GM12801 (cell line): ENCODE results near the gene FEV.

ENCODE experiments used
- TF ChIP-seq, protein P1 (sequence below): IDR thresholded peaks from one replicate; pipeline ENCODE4 v1.5.1; 2011; ENCODE audit warnings: control low read depth; ENCODE audit not compliant: insufficient read length; ENCODE audit errors: extremely low read depth

Gene FEV

DNA sequence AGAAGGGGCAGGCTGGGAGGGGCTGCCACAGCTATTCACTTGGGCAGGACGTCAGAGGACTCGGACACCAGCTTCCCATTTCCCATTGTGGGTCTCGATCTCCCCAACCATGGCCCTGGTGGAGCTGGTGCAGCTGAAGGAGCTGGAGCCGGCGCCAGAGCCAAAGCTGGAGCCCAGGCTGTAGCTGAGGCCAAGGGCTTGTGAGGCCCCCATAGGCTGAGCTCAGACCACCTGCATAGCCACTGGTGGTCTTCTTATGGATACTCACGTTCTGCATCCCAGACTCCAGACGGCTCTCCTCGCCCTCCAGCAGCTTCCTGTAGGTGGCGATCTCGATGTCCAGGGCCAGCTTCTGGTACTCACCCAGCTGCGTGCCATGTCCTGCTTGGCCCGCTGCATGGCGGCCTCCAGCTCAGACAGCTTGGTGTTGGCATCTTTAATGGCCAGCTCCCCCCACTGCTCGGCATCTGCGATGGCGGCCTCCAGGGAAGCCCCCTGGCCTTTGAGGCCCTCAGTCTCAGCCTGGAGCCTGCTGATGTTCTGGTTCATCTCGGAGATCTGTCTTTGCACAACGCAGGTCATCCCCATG lies 31.5 kb downstream of the FEV start:
- TF ChIP-seq, protein P1, sequence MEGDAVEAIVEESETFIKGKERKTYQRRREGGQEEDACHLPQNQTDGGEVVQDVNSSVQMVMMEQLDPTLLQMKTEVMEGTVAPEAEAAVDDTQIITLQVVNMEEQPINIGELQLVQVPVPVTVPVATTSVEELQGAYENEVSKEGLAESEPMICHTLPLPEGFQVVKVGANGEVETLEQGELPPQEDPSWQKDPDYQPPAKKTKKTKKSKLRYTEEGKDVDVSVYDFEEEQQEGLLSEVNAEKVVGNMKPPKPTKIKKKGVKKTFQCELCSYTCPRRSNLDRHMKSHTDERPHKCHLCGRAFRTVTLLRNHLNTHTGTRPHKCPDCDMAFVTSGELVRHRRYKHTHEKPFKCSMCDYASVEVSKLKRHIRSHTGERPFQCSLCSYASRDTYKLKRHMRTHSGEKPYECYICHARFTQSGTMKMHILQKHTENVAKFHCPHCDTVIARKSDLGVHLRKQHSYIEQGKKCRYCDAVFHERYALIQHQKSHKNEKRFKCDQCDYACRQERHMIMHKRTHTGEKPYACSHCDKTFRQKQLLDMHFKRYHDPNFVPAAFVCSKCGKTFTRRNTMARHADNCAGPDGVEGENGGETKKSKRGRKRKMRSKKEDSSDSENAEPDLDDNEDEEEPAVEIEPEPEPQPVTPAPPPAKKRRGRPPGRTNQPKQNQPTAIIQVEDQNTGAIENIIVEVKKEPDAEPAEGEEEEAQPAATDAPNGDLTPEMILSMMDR: no peak

DNA sequence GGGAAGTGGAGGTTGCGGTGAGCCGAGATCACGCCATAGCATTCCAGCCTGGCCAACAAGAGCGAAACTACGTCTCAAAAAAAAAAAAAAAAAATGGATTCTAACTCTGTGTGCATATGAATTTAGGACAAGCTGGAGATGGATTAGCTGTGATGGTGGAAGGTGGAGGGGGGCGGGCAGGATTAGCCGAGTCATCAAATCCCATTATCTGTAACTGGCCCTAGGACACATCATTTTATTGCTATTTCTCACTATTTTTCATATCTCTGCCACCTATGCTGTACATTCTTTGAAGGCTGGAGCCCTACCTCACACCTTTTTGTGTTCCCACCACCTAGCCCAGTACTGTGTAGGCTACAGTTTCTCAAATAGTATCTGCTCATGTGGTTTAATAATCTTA lies 32.8 kb downstream of the FEV start:
- TF ChIP-seq, protein P1: no peak

DNA sequence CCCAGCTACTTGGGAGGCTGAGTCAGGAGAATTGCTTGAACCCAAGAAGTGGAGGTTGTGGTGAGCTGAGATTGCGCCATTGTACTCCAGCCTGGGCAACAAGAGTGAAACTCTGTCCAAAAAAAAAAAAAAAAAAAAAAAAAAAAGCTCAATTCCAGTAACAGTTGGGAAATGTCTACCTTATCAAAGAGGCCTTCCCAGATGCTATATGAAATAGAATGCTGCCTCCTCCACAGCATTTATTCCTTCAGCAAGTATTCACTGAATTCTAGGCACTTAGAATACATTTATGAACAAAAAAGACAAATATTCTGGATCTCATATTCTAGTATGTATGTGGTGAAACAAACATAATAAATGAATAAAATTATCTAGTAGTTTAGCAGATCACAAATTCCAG lies 38.4 kb downstream of the FEV start:
- TF ChIP-seq, protein P1: no peak

DNA sequence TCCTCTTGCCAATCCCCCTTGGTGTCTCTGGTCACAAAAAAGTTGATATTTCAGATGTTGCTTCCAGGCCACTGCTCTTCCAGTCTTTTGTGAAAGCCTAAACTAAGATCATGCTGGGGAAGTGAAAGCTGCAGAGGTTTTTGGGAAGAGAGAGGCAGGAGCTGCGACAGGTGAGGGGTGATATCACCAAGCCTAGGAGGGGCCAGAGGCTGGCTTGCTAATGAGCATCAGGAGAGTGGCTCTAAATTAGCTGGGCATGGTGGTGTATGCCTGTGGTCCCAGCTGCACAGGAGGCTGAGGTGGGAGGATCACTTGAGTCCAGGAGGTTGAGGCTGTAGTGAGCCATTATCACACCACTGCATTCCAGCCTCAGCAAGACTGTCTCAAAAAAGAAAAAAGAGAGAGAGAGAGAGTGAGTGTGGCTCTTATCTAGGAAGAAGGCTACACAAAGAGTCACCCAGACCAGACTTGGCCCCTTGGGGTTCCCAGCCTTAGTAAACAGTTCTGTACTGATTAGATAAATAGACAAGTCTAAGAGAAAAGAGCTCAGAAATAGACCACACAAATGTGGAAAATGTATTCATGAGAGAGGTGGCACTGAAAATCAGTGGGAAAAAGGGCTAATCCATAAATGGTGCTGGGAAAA lies 40.1 kb downstream of the FEV start:
- TF ChIP-seq, protein P1: no peak
